SKM-1 (cell line): Measurements from ENCODE around the gene PLP2.
"Not testable (repeated sequence)": the region's sequence is repeated elsewhere in the genome, so short reads cannot be mapped to it uniquely, and the experiment has no call there.

Experiments
- DNase-seq: peaks from one replicate; lab custom pipeline; 2025; ENCODE audit not compliant: unreplicated experiment; lab: John Stamatoyannopoulos, UW

Gene PLP2

GRCh38 chrX:49163555-49164419 is 7.9 kb upstream of the PLP2 start:
- DNase-seq: peak; percentile 16

- no peak for DNase-seq
Observed at GRCh38 chrX:49164589-49165360, 6.9 kb upstream of the PLP2 start.

GRCh38 chrX:49165901-49166881 is 5.5 kb upstream of the PLP2 start:
- DNase-seq: peak; percentile 43

GRCh38 chrX:49166914-49167739 is 4.6 kb upstream of the PLP2 start:
- peak; percentile 69 for DNase-seq

- DNase-seq: no peak
Observed at GRCh38 chrX:49167740-49168108, 4.0 kb upstream of the PLP2 start.

- no peak for DNase-seq
Observed at GRCh38 chrX:49172280-49172780, 632 bp downstream of the PLP2 start.

- not testable (repeated sequence) for DNase-seq
Observed at GRCh38 chrX:49173544-49173943, 1.8 kb downstream of the PLP2 start.

GRCh38 chrX:49174723-49175122 is 3.0 kb downstream of the PLP2 start:
- DNase-seq: no peak

GRCh38 chrX:49175435-49176274 is 4.0 kb downstream of the PLP2 start:
- DNase-seq: no peak

GRCh38 chrX:49176421-49177326 is 5.0 kb downstream of the PLP2 start:
- peak; percentile 67 for DNase-seq

GRCh38 chrX:49177338-49177833 is 5.7 kb downstream of the PLP2 start:
- DNase-seq: no peak

GRCh38 chrX:49177873-49178480 is 6.3 kb downstream of the PLP2 start:
- no peak for DNase-seq

- DNase-seq: no peak
Observed at GRCh38 chrX:49178537-49178936, 6.8 kb downstream of the PLP2 start.

- DNase-seq: no peak
Observed at GRCh38 chrX:49179358-49179757, 7.7 kb downstream of the PLP2 start.

- DNase-seq: no peak
Observed at GRCh38 chrX:49183701-49184281, 12.1 kb downstream of the PLP2 start.

GRCh38 chrX:49184294-49185281 is 12.9 kb downstream of the PLP2 start:
- DNase-seq: no peak
